CD14-positive monocyte (primary cell): ENCODE measurements around the gene SMIM13. TPM values are rescaled to one million over a fixed set of nuclear protein-coding genes. Genes with fewer than 3 reads are reported as not detected.

Source experiments
- DNase-seq, 3 donors: peaks; one replicate each; pipeline ENCODE4 v3.0.0-alpha.2; 2011 to 2022
- H2AFZ ChIP-seq: 2 replicates; pipeline ENCODE4 v1.6.0; 2012; ENCODE audit warnings: mild to moderate bottlenecking, low read depth, low read length, inconsistent platforms; ENCODE audit not compliant: insufficient read depth, poor library complexity, severe bottlenecking
- H3K27ac ChIP-seq, 2 donors: 1 replicate in 1 of 2; 2 replicates in 1 of 2; pipeline ENCODE4 v1.5.1; 2012 to 2013; ENCODE audit warnings: low read length in 2 of 2, control low read depth in 1 of 2, inconsistent platforms in 1 of 2, low read depth in 1 of 2, mild to moderate bottlenecking in 1 of 2
- H3K27me3 ChIP-seq, 2 donors: one replicate each; pipeline versions ENCODE4 v1.6.0 to v1.6.1; 2011 to 2013; ENCODE audit warnings: low read length in 2 of 2; ENCODE audit not compliant: control insufficient read depth in 2 of 2, insufficient read depth in 2 of 2
- H3K36me3 ChIP-seq, 2 donors: replicated peaks in 1 of 2; 1 replicate in 1 of 2; 2 replicates in 1 of 2; pipeline versions ENCODE4 v1.5.1 to v1.6.1; 2012 to 2013; ENCODE audit warnings: low read length in 2 of 2, control low read depth in 1 of 2, inconsistent platforms in 1 of 2, mild to moderate bottlenecking in 1 of 2; ENCODE audit not compliant: insufficient read depth in 2 of 2, control insufficient read depth in 1 of 2
- H3K4me1 ChIP-seq, 2 donors: 1 replicate in 1 of 2; 2 replicates in 1 of 2; pipeline versions ENCODE4 v1.5.1 to v1.6.1; 2012 to 2013; ENCODE audit warnings: low read length in 2 of 2, control low read depth in 1 of 2, inconsistent platforms in 1 of 2, mild to moderate bottlenecking in 1 of 2, moderate library complexity in 1 of 2; ENCODE audit not compliant: insufficient read depth in 2 of 2, control insufficient read depth in 1 of 2
- H3K4me2 ChIP-seq: replicated peaks from 2 replicates; pipeline ENCODE3; 2012; ENCODE audit warnings: low read length, moderate library complexity, mild to moderate bottlenecking; ENCODE audit not compliant: poor library complexity, severe bottlenecking; ENCODE audit errors: extremely low read depth
- H3K4me3 ChIP-seq, 3 experiments: fragments of 200-600 bp in 1 of 3; sonication (generic) in 1 of 3; replicated peaks in 1 of 3; 1 replicate in 2 of 3; 2 replicates in 1 of 3; pipeline ENCODE4 v1.5.1; 2011 to 2013; ENCODE audit warnings: low read length in 3 of 3, mild to moderate bottlenecking in 3 of 3, control low read depth in 2 of 3, low read depth in 2 of 3, inconsistent platforms in 1 of 3, moderate library complexity in 1 of 3
- H3K79me2 ChIP-seq: 2 replicates; pipeline ENCODE4 v1.6.0; 2012; ENCODE audit warnings: mild to moderate bottlenecking, control low read depth, inconsistent platforms, low read length, moderate library complexity; ENCODE audit not compliant: insufficient read depth
- H3K9ac ChIP-seq: 2 replicates; pipeline ENCODE4 v1.6.0; 2017; ENCODE audit warnings: low read length, mild to moderate bottlenecking; ENCODE audit not compliant: insufficient read depth, poor library complexity, severe bottlenecking
- H3K9me3 ChIP-seq, 2 donors: replicated peaks in 1 of 2; 1 replicate in 1 of 2; 2 replicates in 1 of 2; pipeline versions ENCODE4 v1.5.1 to v1.6.1; 2012 to 2013; ENCODE audit warnings: low read length in 2 of 2, control low read depth in 1 of 2; ENCODE audit not compliant: control insufficient read depth in 1 of 2, insufficient read depth in 1 of 2
- H4K20me1 ChIP-seq: 2 replicates; pipeline ENCODE4 v1.6.0; 2012; ENCODE audit warnings: mild to moderate bottlenecking, low read length, control low read depth, moderate library complexity; ENCODE audit not compliant: insufficient read depth
- H3K27ac Mint-ChIP-seq, 7 donors: one replicate each; pipeline ENCODE4 v1.8.0; 2020; ENCODE audit warnings: mild to moderate bottlenecking in 7 of 7, mixed read lengths in 7 of 7, moderate library complexity in 6 of 7, inconsistent platforms in 2 of 7
- H3K27me3 Mint-ChIP-seq, 3 donors: one replicate each; pipeline ENCODE4 v1.8.0; 2021 to 2022; ENCODE audit warnings: low read depth in 3 of 3, mild to moderate bottlenecking in 3 of 3, mixed read lengths in 3 of 3, moderate library complexity in 3 of 3, inconsistent platforms in 1 of 3
- H3K36me3 Mint-ChIP-seq, 2 donors: one replicate each; pipeline ENCODE4 v1.8.0; 2020; ENCODE audit warnings: mixed read lengths in 2 of 2, inconsistent platforms in 1 of 2, mild to moderate bottlenecking in 1 of 2
- H3K4me1 Mint-ChIP-seq: one replicate; pipeline ENCODE4 v1.8.0; 2020; ENCODE audit warnings: mild to moderate bottlenecking, mixed read lengths
- H3K4me3 Mint-ChIP-seq, 2 donors: one replicate each; pipeline ENCODE4 v1.8.0; 2020; ENCODE audit warnings: mild to moderate bottlenecking in 2 of 2, mixed read lengths in 2 of 2, moderate library complexity in 1 of 2
- H3K9me3 Mint-ChIP-seq, 7 donors: one replicate each; pipeline ENCODE4 v1.8.0; 2020 to 2022; ENCODE audit warnings: mixed read lengths in 7 of 7, mild to moderate bottlenecking in 6 of 7, moderate library complexity in 6 of 7, inconsistent platforms in 2 of 7
- WGBS: methylation state at CpG from one replicate; pipeline ENCODE4 v1.1.5; 2013; ENCODE audit warnings: missing lambda C conversion rate; ENCODE audit not compliant: insufficient coverage; 5-methylcytosine and 5-hydroxymethylcytosine counted together
- intact Hi-C, 2 donors: fragments of 100-400 bp; cut with micrococcal nuclease; formaldehyde crosslinking; loops; one replicate each; pipeline versions ENCODE4 v1.15.0 to v1.15.1; 2023
- polyA plus RNA-seq, 3 donors: library from polyadenylated mRNA; depleted of rRNA in 1 of 3; unstranded in 2 of 3; stranded (reverse) in 1 of 3; fragments of 300-500 nt in 2 of 3; fragments of >200 nt in 1 of 3; fragmentation: Illumina TruSeq in 2 of 3; gene quantifications; 1 replicate in 2 of 3; 2 replicates in 1 of 3; pipeline ENCODE4 v1.2.3, GENCODE V29; 2012 to 2021
- TF ChIP-seq, protein P1 (sequence below): fragments of 200-600 bp; IDR thresholded peaks from one replicate; pipeline ENCODE4 v1.8.0; 2022; ENCODE audit warnings: antibody characterized with exemption, mild to moderate bottlenecking

Gene SMIM13
- polyA plus RNA-seq, 3 donors, result 1.4 to 3.4 (median 2.4) TPM

GRCh38 chr6:11161031-11161956 lies 67.7 kb downstream of the SMIM13 start:
- Histone ChIP-seq H3K79me2 (no peaks in the 10 kb centered on the region), H3K36me3 (no peaks in the 10 kb centered on the region), H3K4me2 (no peak overlapping the region), H3K4me3 (no peak overlapping the region), H3K9me3 (no peaks in the 10 kb centered on the region), H4K20me1 (no peaks in the 10 kb centered on the region), H3K4me1 (peaks cover 0 to 9% of the 10 kb centered on the region in 2 donors), H3K9ac (no peak overlapping the region), H3K27me3 (no peaks in the 10 kb centered on the region), H2AFZ (no peak overlapping the region), H3K27ac (no peak overlapping the region)
- H3K9me3 Mint-ChIP-seq, result peaks cover 0 to 3% (median 0%) of the 10 kb centered on the region in 7 donors
- H3K27ac Mint-ChIP-seq, result no peak overlapping the region
- peaks cover 0 to 2% (median 2%) of the 10 kb centered on the region in 3 donors for H3K27me3 Mint-ChIP-seq
- peaks cover 8% of the 10 kb centered on the region for H3K4me1 Mint-ChIP-seq
- intact Hi-C loops, result no loop called here
- DNase-seq, result no peak
- no peak overlapping the region for H3K4me3 Mint-ChIP-seq
- WGBS, result 100% methylated on average over 4 of the region's 9 CpGs
- no peaks in the 10 kb centered on the region for H3K36me3 Mint-ChIP-seq
- TF ChIP-seq, protein P1, sequence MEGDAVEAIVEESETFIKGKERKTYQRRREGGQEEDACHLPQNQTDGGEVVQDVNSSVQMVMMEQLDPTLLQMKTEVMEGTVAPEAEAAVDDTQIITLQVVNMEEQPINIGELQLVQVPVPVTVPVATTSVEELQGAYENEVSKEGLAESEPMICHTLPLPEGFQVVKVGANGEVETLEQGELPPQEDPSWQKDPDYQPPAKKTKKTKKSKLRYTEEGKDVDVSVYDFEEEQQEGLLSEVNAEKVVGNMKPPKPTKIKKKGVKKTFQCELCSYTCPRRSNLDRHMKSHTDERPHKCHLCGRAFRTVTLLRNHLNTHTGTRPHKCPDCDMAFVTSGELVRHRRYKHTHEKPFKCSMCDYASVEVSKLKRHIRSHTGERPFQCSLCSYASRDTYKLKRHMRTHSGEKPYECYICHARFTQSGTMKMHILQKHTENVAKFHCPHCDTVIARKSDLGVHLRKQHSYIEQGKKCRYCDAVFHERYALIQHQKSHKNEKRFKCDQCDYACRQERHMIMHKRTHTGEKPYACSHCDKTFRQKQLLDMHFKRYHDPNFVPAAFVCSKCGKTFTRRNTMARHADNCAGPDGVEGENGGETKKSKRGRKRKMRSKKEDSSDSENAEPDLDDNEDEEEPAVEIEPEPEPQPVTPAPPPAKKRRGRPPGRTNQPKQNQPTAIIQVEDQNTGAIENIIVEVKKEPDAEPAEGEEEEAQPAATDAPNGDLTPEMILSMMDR, result no peak

- H3K27ac ChIP-seq, result no peak overlapping the region
- H3K27ac Mint-ChIP-seq, result no peak overlapping the region
- no peaks in the 10 kb centered on the region for H3K36me3 ChIP-seq
- H3K9ac ChIP-seq, result no peak overlapping the region
- no peaks in the 10 kb centered on the region for H3K36me3 Mint-ChIP-seq
- TF ChIP-seq, protein P1, result no peak
- H3K79me2 ChIP-seq, result no peaks in the 10 kb centered on the region
- H3K27me3 ChIP-seq, result no peaks in the 10 kb centered on the region
- no peak overlapping the region for H2AFZ ChIP-seq
- intact Hi-C loops, result no loop called here
- H3K9me3 Mint-ChIP-seq, result peaks cover 0 to 3% (median 0%) of the 10 kb centered on the region in 7 donors
- H3K4me3 Mint-ChIP-seq, result no peak overlapping the region
- peaks cover 0 to 9% of the 10 kb centered on the region in 2 donors for H3K4me1 ChIP-seq
- DNase-seq, result no peak
- peaks cover 8% of the 10 kb centered on the region for H3K4me1 Mint-ChIP-seq
- no peaks in the 10 kb centered on the region for H4K20me1 ChIP-seq
- no peaks in the 10 kb centered on the region for H3K9me3 ChIP-seq
- no peak overlapping the region for H3K4me2 ChIP-seq
- peaks cover 0 to 2% (median 2%) of the 10 kb centered on the region in 3 donors for H3K27me3 Mint-ChIP-seq
- 100% methylated on average over 3 of the region's 3 CpGs for WGBS
- no peak overlapping the region for H3K4me3 ChIP-seq
Observed at GRCh38 chr6:11162262-11162661, 68.6 kb downstream of the SMIM13 start.
